Ishikawa (cell line): ENCODE data around the gene CDC42BPA.

ENCODE experiments used
- CEBPB ChIP-seq: IDR thresholded peaks from 2 replicates; pipeline ENCODE4 v1.6.1; 2012
- CREB1 ChIP-seq: IDR thresholded peaks from 2 replicates; pipeline ENCODE4 v1.6.1; 2012; ENCODE audit warnings: low read depth
- EGR1 ChIP-seq: IDR thresholded peaks from 2 replicates; pipeline ENCODE4 v1.6.1; 2012
- EP300 ChIP-seq: IDR thresholded peaks from 2 replicates; pipeline ENCODE4 v1.6.1; 2012; ENCODE audit warnings: borderline replicate concordance
- FOXM1 ChIP-seq: IDR thresholded peaks from 2 replicates; pipeline ENCODE4 v1.6.1; 2012; ENCODE audit warnings: low read depth, borderline replicate concordance
- MAX ChIP-seq: IDR thresholded peaks from 2 replicates; pipeline ENCODE4 v1.6.1; 2012
- NFIC ChIP-seq: IDR thresholded peaks from 2 replicates; pipeline ENCODE4 v1.6.1; 2012
- RAD21 ChIP-seq: IDR thresholded peaks from 2 replicates; pipeline ENCODE4 v1.6.1; 2012; ENCODE audit warnings: low read depth
- REST ChIP-seq: IDR thresholded peaks from 2 replicates; pipeline ENCODE4 v1.6.1; 2012; ENCODE audit warnings: low read depth, mild to moderate bottlenecking
- TAF1 ChIP-seq: IDR thresholded peaks from 2 replicates; pipeline ENCODE4 v1.6.1; 2012; ENCODE audit warnings: low read depth, mild to moderate bottlenecking
- TCF12 ChIP-seq: IDR thresholded peaks from 2 replicates; pipeline ENCODE4 v1.6.1; 2012; ENCODE audit warnings: low read depth
- TEAD4 ChIP-seq: IDR thresholded peaks from 2 replicates; pipeline ENCODE4 v1.6.1; 2012
- YY1 ChIP-seq: IDR thresholded peaks from 2 replicates; pipeline ENCODE4 v1.6.1; 2012; ENCODE audit warnings: low read depth
- ZBTB7A ChIP-seq: IDR thresholded peaks from 2 replicates; pipeline ENCODE4 v1.6.1; 2012; ENCODE audit warnings: low read depth
- TF ChIP-seq, protein P1 (sequence below): IDR thresholded peaks from 2 replicates; pipeline ENCODE4 v1.6.1; 2012

The CDC42BPA gene

GRCh38 chr1:226951286-226952117 is 366.8 kb downstream of the CDC42BPA start:
- no peak for TF ChIP-seq TAF1
- TF ChIP-seq RAD21 = no peak
- TF ChIP-seq EGR1 = no peak
- no peak for TF ChIP-seq EP300
- TF ChIP-seq MAX = no peak
- TF ChIP-seq CREB1 = no peak
- no peak for TF ChIP-seq TEAD4
- TF ChIP-seq ZBTB7A = no peak
- TF ChIP-seq NFIC = no peak
- TF ChIP-seq, protein P1, sequence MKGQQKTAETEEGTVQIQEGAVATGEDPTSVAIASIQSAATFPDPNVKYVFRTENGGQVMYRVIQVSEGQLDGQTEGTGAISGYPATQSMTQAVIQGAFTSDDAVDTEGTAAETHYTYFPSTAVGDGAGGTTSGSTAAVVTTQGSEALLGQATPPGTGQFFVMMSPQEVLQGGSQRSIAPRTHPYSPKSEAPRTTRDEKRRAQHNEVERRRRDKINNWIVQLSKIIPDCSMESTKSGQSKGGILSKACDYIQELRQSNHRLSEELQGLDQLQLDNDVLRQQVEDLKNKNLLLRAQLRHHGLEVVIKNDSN = no peak
- no peak for TF ChIP-seq YY1
- no peak for TF ChIP-seq TCF12
- TF ChIP-seq REST = no peak

- TF ChIP-seq CEBPB (no peak), TAF1 (no peak), RAD21 (no peak)
Measured at GRCh38 chr1:226950871-226951270, 367.4 kb downstream of the CDC42BPA start.

DNA sequence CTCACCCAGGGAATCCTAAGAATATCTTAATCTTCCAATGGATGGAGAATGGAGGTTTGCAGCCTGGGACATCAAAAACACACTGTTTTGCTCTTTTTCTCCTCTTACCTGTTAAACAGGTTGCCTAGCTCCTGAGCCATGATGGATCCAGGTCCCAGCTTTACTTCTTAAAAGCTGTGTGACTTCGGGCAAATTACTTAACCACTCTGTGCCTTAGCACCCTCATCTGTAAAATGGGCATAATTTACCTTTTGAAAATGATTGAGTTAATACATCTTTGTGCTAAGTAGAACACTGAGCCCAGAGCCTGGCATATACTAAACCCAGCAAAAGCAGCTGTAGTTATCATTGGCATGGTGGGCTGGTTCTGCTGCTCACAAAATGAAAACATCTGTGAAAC is 368.0 kb downstream of the CDC42BPA start:
- no peak for TF ChIP-seq CREB1
- TF ChIP-seq NFIC = no peak
- no peak for TF ChIP-seq RAD21
- no peak for TF ChIP-seq EGR1

- TF ChIP-seq FOXM1 = no peak
- no peak for TF ChIP-seq RAD21
- TF ChIP-seq YY1 = no peak
Measured at GRCh38 chr1:226949401-226949800, 368.9 kb downstream of the CDC42BPA start.

GRCh38 chr1:226948996-226949395 is 369.3 kb downstream of the CDC42BPA start:
- no peak for TF ChIP-seq RAD21

DNA sequence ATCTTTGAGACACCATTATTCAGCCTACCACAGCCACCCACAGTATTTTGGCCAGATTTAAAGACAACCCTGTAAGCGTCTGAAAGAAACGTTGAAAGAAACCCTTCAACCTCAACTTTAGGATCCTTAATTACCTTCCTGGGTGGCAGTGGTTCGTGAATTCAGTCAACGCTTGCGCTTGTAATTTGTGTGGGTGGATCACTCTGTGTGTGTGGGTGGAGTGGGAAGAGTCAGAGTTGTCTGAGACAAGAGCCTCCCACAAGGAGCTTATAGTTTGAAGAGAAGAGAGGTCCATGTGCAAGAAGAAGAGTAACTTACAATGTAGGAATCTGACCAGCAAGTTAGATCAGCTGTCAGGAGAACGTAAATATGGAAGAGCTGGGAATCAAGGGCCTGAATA is 369.8 kb downstream of the CDC42BPA start:
- TF ChIP-seq EGR1 (no peak), RAD21 (no peak), ZBTB7A (no peak), NFIC (no peak), TCF12 (no peak), TEAD4 (no peak), TAF1 (no peak)

DNA sequence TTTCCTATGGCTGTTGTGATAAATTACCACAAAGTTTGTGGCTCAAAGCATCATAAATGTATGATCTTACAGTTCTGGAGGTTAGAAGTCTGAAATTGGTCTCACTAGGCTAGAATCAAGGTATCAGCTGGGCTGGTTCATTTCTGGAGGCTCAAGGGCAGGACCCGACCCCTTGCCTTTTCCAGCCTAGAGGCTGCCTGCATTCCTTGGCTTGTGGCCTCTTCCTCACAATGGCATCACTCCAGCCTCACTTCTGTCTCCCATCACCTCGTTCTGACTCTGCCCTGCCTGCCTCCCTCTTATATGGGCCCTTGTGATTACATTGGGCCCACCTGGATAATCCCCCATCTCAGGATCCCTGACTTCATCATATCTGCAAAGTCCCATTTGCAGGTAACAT is 370.2 kb downstream of the CDC42BPA start:
- TF ChIP-seq, protein P1 = no peak
- no peak for TF ChIP-seq CREB1
- TF ChIP-seq MAX = no peak
- no peak for TF ChIP-seq EP300
- no peak for TF ChIP-seq NFIC
- TF ChIP-seq TCF12 = no peak
- TF ChIP-seq YY1 = no peak
- no peak for TF ChIP-seq EGR1
- TF ChIP-seq RAD21 = no peak
- no peak for TF ChIP-seq TEAD4

GRCh38 chr1:226946841-226947240 is 371.5 kb downstream of the CDC42BPA start:
- TF ChIP-seq EP300 (no peak), RAD21 (no peak), YY1 (no peak), CREB1 (no peak), NFIC (no peak), TEAD4 (no peak), REST (no peak), ZBTB7A (no peak), CEBPB (no peak), MAX (no peak), TAF1 (no peak), EGR1 (no peak), TCF12 (no peak), FOXM1 (no peak)
- TF ChIP-seq, protein P1 = no peak
